K562 (cell line): ENCODE measurements around the gene CENPU.

Experiments used
- NR2C1 ChIP-seq, 2 experiments: fragments of 450-650 bp; IDR thresholded peaks; 2 replicates each; pipeline ENCODE4 v1.6.1; 2017; ENCODE audit warnings: mild to moderate bottlenecking in 2 of 2, antibody characterized with exemption in 1 of 2, inconsistent platforms in 1 of 2, missing compliant biosample characterization in 1 of 2, missing genetic modification characterization in 1 of 2
- TGIF2 ChIP-seq: sonication (generic); formaldehyde crosslinking; IDR thresholded peaks from 2 replicates; pipeline ENCODE4 v1.8.1; 2022; ENCODE audit warnings: mild to moderate bottlenecking, missing genetic modification reagents, moderate library complexity

DNA sequence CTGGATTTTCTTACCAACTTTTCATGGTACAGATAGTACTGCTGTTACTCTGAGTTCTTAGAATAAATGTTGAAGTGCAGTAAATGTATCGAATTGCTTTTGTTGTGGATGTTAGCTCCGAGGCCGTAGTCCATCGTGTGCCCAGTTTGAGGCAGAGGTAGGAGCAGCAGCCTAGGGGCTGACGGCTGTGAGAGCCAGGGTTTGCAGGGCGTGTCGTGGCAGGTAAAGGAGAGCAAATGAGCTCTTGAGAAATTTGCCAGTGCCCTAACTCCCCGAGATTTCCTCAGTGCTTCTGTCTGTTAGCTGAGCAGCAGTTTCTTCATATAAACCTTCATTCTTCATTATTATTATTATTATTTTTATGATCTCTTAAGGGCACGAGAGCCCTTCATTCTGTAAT, 62.8 kb downstream of the CENPU start:
- TF ChIP-seq NR2C1 (IDR thresholded peaks at IDR 0.05) (no peak), NR2C1 (tag; IDR thresholded peaks at IDR 0.05) (no peak), TGIF2 (CRISPR knock-in tag) (no peak)
